Measurements from ENCODE around the gene ORAI3.

Gene ORAI3

DNA sequence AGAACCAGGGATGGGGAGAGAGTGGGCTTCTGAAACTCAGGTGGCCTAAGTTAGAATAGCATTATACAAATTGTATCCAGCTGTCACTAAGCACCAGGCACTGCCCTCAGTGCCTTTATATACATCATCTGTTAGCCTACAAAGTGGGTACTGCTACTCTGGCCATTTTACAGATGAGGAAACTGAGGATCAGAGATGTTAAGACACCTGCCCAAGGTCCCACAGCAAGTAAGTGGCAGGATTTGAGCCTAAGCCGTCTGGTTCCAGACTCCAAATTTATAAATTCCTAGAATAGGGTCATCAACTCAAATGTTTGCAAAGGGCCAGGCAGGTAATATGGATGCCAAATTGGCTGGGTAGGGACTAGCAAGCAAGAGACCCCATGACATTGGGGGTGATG, 2.3 kb downstream of the ORAI3 start:
- TF ChIP-seq TCF12 (IDR thresholded peaks at IDR 0.05; ENCODE audit: low read depth) (no peak), TAF1 (IDR thresholded peaks at IDR 0.05; ENCODE audit: low read depth) (no peak), CEBPB (IDR thresholded peaks at IDR 0.05) (no peak), YY1 (IDR thresholded peaks at IDR 0.05; ENCODE audit: low read depth) (no peak)
- TF ChIP-seq, protein P1, sequence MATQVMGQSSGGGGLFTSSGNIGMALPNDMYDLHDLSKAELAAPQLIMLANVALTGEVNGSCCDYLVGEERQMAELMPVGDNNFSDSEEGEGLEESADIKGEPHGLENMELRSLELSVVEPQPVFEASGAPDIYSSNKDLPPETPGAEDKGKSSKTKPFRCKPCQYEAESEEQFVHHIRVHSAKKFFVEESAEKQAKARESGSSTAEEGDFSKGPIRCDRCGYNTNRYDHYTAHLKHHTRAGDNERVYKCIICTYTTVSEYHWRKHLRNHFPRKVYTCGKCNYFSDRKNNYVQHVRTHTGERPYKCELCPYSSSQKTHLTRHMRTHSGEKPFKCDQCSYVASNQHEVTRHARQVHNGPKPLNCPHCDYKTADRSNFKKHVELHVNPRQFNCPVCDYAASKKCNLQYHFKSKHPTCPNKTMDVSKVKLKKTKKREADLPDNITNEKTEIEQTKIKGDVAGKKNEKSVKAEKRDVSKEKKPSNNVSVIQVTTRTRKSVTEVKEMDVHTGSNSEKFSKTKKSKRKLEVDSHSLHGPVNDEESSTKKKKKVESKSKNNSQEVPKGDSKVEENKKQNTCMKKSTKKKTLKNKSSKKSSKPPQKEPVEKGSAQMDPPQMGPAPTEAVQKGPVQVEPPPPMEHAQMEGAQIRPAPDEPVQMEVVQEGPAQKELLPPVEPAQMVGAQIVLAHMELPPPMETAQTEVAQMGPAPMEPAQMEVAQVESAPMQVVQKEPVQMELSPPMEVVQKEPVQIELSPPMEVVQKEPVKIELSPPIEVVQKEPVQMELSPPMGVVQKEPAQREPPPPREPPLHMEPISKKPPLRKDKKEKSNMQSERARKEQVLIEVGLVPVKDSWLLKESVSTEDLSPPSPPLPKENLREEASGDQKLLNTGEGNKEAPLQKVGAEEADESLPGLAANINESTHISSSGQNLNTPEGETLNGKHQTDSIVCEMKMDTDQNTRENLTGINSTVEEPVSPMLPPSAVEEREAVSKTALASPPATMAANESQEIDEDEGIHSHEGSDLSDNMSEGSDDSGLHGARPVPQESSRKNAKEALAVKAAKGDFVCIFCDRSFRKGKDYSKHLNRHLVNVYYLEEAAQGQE (IDR thresholded peaks at IDR 0.05; ENCODE audit: low read depth), result no peak
- TF ChIP-seq, protein P2, sequence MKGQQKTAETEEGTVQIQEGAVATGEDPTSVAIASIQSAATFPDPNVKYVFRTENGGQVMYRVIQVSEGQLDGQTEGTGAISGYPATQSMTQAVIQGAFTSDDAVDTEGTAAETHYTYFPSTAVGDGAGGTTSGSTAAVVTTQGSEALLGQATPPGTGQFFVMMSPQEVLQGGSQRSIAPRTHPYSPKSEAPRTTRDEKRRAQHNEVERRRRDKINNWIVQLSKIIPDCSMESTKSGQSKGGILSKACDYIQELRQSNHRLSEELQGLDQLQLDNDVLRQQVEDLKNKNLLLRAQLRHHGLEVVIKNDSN (IDR thresholded peaks at IDR 0.05), result no peak

DNA sequence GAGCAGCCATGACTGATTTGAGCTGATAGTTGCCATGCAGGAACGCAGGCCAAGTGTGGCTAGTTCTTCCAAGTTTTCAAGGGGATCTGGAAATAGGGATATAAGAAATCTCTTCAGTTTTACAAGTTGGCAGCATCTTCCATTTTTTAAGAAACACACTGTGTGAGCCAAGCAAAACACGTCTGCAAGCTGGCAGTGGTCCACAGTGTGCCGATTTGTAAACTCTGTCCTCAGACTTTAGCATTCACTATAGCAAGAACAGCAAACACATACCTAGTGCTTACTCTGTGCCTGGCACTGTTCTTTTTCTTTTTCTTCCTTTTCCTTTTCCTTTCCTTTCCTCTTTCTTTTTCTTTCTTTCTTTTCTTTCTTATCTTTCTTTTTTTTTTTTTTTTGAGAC, 2.9 kb downstream of the ORAI3 start:
- TF ChIP-seq CREB1 (IDR thresholded peaks at IDR 0.05; ENCODE audit: low read depth) (no peak), NFIC (IDR thresholded peaks at IDR 0.05) (no peak), YY1 (IDR thresholded peaks at IDR 0.05; ENCODE audit: low read depth) (no peak), TEAD4 (IDR thresholded peaks at IDR 0.05) (no peak), TAF1 (IDR thresholded peaks at IDR 0.05; ENCODE audit: low read depth) (no peak), EP300 (IDR thresholded peaks at IDR 0.05; ENCODE audit: borderline replicate concordance) (no peak)
- TF ChIP-seq, protein P2 (IDR thresholded peaks at IDR 0.05), result no peak
- TF ChIP-seq, protein P3, sequence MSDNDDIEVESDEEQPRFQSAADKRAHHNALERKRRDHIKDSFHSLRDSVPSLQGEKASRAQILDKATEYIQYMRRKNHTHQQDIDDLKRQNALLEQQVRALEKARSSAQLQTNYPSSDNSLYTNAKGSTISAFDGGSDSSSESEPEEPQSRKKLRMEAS (IDR thresholded peaks at IDR 0.05), result no peak

DNA sequence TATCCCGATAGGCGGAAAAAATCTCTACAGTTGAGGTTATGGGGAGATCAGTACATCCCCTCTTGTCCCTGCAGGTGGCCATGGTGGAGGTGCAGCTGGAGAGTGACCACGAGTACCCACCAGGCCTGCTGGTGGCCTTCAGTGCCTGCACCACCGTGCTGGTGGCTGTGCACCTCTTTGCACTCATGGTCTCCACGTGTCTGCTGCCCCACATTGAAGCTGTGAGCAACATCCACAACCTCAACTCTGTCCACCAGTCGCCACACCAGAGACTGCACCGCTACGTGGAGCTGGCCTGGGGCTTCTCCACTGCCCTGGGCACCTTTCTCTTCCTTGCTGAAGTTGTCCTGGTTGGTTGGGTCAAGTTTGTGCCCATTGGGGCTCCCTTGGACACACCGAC, 4.2 kb downstream of the ORAI3 start:
- no peak for TF ChIP-seq TAF1 (IDR thresholded peaks at IDR 0.05; ENCODE audit: low read depth)
- TF ChIP-seq, protein P1 (IDR thresholded peaks at IDR 0.05; ENCODE audit: low read depth), result no peak
- no peak for TF ChIP-seq YY1 (IDR thresholded peaks at IDR 0.05; ENCODE audit: low read depth)
- TF ChIP-seq EGR1 (IDR thresholded peaks at IDR 0.05), result no peak
- TF ChIP-seq FOXM1 (IDR thresholded peaks at IDR 0.05; ENCODE audit: borderline replicate concordance, low read depth), result no peak
- TF ChIP-seq CREB1 (IDR thresholded peaks at IDR 0.05; ENCODE audit: low read depth), result no peak
- TF ChIP-seq, protein P3 (IDR thresholded peaks at IDR 0.05), result no peak
- TF ChIP-seq RAD21 (IDR thresholded peaks at IDR 0.05; ENCODE audit: low read depth), result no peak
- no peak for TF ChIP-seq NFIC (IDR thresholded peaks at IDR 0.05)
- TF ChIP-seq TEAD4 (IDR thresholded peaks at IDR 0.05), result no peak
- TF ChIP-seq ZBTB7A (IDR thresholded peaks at IDR 0.05; ENCODE audit: low read depth), result no peak

DNA sequence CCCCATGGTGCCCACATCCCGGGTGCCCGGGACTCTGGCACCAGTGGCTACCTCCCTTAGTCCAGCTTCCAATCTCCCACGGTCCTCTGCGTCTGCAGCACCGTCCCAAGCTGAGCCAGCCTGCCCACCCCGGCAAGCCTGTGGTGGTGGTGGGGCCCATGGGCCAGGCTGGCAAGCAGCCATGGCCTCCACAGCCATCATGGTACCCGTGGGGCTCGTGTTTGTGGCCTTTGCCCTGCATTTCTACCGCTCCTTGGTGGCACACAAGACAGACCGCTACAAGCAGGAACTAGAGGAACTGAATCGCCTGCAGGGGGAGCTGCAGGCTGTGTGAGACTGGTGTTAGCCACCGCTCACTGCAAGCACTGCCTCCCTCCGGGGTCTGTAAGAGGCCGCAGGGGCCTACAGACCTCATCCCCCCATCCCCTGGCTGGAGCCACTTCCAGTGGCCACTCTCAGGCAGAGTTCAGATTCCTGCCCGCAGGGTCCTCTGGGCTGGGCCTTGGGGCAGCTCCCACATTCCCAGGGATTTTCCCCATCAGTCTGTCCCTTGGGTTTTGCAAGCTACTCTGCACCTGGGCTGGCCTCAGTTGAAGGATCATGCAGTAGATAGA, 4.8 kb downstream of the ORAI3 start:
- TF ChIP-seq EGR1 (IDR thresholded peaks at IDR 0.05), result no peak
- peak; percentile 73 for TF ChIP-seq RAD21 (IDR thresholded peaks at IDR 0.05; ENCODE audit: low read depth)

DNA sequence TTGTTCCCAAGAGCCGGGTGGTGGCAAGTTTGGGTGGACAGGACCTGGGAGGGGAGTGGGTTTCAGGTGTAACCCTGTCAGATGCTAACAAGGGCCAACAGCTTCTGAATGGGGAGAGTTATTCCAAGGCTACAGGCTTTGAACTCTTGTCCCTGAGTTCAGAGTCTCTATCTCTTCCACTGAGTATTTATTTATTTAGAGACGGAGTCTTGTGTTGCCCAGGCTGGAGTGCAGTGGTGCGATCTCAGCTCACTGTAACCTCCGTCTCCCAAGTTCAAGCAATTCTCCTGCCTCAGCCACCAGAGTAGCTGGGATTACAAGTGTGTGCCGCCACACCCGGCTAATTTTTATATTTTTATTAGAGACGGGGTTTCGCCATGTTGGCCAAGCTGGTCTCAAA, 6.1 kb downstream of the ORAI3 start:
- TF ChIP-seq, protein P2 (IDR thresholded peaks at IDR 0.05), result no peak

DNA sequence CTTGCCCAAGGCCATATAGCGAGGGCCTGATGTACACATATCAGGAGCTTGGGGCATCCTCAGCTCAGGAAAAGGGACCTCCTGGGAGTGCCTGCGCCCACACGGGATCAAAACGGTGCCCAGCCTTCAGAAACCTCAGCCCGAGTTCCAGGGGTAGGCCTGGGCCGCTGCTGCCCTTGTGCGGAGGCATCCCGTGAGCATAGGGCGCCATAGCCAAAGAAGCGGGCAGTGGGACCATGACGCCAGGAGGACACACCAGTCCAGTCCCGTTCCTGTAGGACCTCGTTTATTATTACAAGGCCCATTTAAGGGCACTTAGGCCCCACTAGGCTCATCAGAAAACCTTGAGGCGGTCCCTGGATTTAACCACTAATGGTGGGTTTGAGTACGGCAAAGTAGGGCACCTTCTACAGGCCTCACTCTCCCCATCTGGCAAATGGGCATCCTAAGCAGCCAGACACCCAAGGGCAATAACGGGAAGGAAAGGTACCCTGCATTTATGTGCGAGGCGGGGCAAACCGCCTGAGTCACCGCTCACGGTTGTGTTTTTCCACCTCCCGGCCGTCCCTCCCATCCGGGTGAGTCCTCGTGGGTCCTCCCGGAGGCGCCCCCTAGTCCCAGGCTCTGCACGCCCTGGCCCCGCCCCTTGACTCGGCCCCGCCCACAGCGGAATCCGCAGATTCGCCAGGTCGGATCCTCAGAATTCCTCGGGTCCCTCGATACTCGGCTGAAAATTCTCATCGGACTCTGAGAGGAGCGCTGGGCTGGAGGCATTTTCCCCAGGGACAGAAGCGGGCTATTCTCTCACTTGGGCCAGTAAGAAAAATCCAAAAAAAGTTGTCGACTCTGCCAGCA, 8.0 kb downstream of the ORAI3 start:
- TF ChIP-seq CEBPB (IDR thresholded peaks at IDR 0.05) (no peak), NFIC (IDR thresholded peaks at IDR 0.05) (no peak), CREB1 (IDR thresholded peaks at IDR 0.05; ENCODE audit: low read depth) (no peak), EGR1 (IDR thresholded peaks at IDR 0.05) (no peak), EP300 (IDR thresholded peaks at IDR 0.05; ENCODE audit: borderline replicate concordance) (no peak), YY1 (IDR thresholded peaks at IDR 0.05; ENCODE audit: low read depth) (no peak), TEAD4 (IDR thresholded peaks at IDR 0.05) (peak; percentile 56), FOXM1 (IDR thresholded peaks at IDR 0.05; ENCODE audit: borderline replicate concordance, low read depth) (no peak), TCF12 (IDR thresholded peaks at IDR 0.05; ENCODE audit: low read depth) (0 out of 2 replicates have a peak, but pooled peaks have one; percentile 12), RAD21 (IDR thresholded peaks at IDR 0.05; ENCODE audit: low read depth) (no peak), ZBTB7A (IDR thresholded peaks at IDR 0.05; ENCODE audit: low read depth) (peak; percentile 78; the same call in 1 of the 2 replicates), TAF1 (IDR thresholded peaks at IDR 0.05; ENCODE audit: low read depth) (no peak)
- TF ChIP-seq, protein P1 (IDR thresholded peaks at IDR 0.05; ENCODE audit: low read depth), result no peak
- TF ChIP-seq, protein P3 (IDR thresholded peaks at IDR 0.05), result peak; percentile 19
- TF ChIP-seq, protein P2 (IDR thresholded peaks at IDR 0.05), result no peak

Data from Ishikawa (cell line).